ENCODE measurements around the gene EYS.
"Not testable (repeated sequence)": the region's sequence is repeated elsewhere in the genome, so short reads cannot be mapped to it uniquely, and the experiment has no call there.

The EYS gene

DNA sequence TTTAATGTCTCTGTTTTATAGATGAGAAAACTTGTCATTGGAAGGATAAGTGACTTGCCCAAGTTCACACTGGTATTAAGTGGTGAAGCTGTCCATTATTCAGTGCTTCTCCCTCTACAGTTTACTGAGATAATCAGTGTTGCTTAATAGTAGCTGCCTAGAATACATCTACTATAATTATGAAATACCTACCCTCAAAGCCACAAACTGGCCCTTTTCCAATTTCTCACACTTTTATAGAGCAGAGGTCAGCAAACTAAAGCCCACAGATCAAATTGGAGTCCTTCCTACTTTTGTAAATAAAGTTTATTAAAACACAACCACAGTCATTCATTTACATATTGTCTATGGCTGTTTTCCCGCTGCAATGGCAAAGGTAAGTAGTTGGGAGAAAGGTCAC lies 73.5 kb downstream of the EYS start:
- DNase-seq (ENCODE audit: low read depth): no peak

GRCh38 chr6:65631711-65632110 lies 75.3 kb downstream of the EYS start:
- no peak for DNase-seq (ENCODE audit: low read depth)

GRCh38 chr6:65627434-65627999 lies 79.5 kb downstream of the EYS start:
- DNase-seq (ENCODE audit: low read depth): not testable (repeated sequence)

GRCh38 chr6:65627015-65627414 lies 80.0 kb downstream of the EYS start:
- no peak for DNase-seq (ENCODE audit: low read depth)

GRCh38 chr6:65623566-65623965 lies 83.5 kb downstream of the EYS start:
- no peak for DNase-seq (ENCODE audit: low read depth)

- DNase-seq (ENCODE audit: low read depth): no peak
These were observed 96.3 kb downstream of the EYS start for GRCh38 chr6:65610746-65611145.

DNA sequence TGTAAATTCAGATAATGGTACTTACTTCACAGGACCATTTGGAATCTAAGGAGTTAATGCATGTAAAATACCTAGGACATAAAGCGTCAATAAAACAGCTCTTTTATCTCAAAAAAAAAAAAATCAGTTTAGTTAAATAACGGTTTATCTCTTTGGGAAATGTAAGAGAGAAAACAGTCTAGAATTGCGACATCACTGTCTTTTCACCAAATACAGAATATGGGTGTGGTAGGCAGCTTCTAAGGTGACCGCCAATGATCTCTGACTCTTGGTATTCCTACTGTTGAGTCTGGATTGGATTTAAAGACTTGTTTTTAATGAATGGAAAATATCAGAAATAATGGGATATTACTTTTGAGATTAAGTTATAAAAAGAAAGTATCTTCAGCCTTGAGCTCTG lies 111.5 kb downstream of the EYS start:
- no peak for DNase-seq (ENCODE audit: low read depth)

DNA sequence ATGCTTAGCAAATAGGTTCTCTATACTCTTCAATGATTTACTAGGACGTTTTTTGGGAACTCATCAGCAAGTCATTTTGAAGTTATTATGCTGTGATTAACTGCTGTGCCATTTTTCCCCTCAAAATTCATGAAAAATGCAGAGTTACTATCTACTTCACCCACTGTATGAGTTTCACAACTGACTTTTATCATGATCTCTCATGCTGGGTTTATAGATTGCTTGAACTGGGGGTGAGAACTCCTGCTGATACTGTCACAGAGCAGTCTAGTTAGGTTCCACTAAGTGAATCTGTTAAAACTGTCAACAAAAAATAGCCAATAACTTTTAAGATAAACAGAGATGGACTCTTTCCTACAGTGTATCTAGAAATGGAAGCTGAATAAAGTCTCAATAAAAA lies 136.7 kb downstream of the EYS start:
- DNase-seq (ENCODE audit: low read depth): no peak

- DNase-seq (ENCODE audit: low read depth): no peak
These were observed 137.5 kb downstream of the EYS start for GRCh38 chr6:65569505-65569904.

- DNase-seq (ENCODE audit: low read depth): not testable (repeated sequence)
These were observed 138.0 kb downstream of the EYS start for GRCh38 chr6:65569056-65569455.

- no peak for DNase-seq (ENCODE audit: low read depth)
These were observed 140.9 kb downstream of the EYS start for GRCh38 chr6:65566117-65566516.

DNA sequence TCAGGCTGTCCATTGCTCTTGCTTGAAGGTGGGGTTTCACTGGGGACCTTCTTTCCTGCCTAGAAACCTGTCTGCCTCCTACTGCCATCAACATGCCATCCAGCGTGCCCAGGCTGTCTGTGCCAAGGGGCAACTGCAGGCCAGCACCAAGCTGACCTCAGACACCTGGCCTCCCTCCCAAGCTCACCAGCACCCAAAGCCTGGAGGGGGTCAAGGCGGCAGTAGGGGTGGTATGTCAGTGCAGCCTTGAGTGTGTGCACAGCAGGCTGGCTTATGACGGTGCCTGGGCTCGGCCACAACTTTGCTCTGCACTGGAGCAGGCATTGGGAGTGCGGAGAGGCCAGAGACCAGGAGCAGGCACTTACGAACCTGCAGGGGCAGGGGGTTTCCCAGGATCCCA lies 149.0 kb downstream of the EYS start:
- DNase-seq (ENCODE audit: low read depth): no peak

- DNase-seq (ENCODE audit: low read depth): no peak
These were observed 149.8 kb downstream of the EYS start for GRCh38 chr6:65557224-65557623.

GRCh38 chr6:65546894-65547293 lies 160.1 kb downstream of the EYS start:
- no peak for DNase-seq (ENCODE audit: low read depth)

GRCh38 chr6:65545920-65546319 lies 161.1 kb downstream of the EYS start:
- no peak for DNase-seq (ENCODE audit: low read depth)

GRCh38 chr6:65538644-65539043 lies 168.4 kb downstream of the EYS start:
- DNase-seq (ENCODE audit: low read depth): no peak

DNA sequence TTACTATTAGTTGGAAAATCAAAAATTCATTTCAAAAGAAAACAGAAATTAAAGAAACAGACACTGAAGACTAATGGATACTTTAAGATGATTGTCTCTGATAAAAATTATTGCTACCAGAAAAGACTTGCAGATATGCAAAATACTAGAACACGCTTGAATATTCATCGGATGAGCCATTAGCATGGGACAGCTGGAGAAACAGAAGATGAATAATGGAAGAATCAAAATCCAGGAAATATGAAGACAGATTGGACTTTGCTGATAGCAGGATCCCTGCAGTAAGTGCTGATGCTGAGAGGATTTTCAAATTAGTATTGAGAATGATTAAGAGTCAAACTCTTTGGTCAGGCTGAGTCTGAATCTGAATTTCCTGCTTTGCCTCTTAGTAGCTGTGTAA lies 169.4 kb downstream of the EYS start:
- DNase-seq (ENCODE audit: low read depth): no peak

- DNase-seq (ENCODE audit: low read depth): no peak
These were observed 175.5 kb downstream of the EYS start for GRCh38 chr6:65531533-65531932.

DNA sequence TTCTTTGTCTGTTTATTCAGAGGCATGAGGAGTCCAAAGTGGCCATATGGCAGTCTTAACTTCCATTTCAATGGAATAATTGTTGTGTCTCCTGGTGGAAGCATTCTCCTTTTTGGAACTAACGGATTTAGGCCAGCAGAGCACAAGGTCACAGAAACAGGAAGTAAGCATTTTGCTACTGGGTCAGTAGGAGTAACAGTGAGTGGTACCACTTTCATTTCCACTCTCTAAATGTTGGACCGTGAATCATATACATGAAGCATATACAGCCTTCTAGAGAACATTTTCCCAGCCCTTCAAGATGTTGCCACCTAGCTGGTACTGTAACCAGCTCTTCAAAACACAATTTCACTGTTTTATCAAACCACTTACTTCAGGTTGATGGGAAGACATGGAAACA lies 182.8 kb downstream of the EYS start:
- DNase-seq (ENCODE audit: low read depth): no peak

DNA sequence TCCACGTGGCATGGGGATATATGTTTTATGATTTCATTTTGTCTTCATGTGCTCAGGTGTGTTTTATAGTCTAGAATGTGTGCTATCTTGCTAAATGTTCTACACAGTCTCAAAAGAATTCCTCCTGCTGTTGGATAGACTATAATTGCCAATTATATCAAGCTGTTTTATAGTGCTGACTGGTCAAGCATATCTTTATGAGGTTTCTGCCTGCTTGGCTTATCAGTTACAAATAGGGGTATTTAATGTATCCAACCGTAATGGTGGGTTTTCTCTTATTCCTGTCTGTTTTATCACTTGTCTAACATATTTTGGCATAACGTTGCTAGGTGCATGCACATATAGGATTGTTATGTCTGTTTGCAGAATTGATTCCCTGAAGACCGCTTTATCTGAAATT lies 201.3 kb downstream of the EYS start:
- no peak for DNase-seq (ENCODE audit: low read depth)

- no peak for DNase-seq (ENCODE audit: low read depth)
These were observed 206.0 kb downstream of the EYS start for GRCh38 chr6:65501045-65501444.

- DNase-seq (ENCODE audit: low read depth): not testable (repeated sequence)
These were observed 223.4 kb downstream of the EYS start for GRCh38 chr6:65483652-65484051.

GRCh38 chr6:65469650-65470049 lies 237.4 kb downstream of the EYS start:
- no peak for DNase-seq (ENCODE audit: low read depth)

- DNase-seq (ENCODE audit: low read depth): no peak
These were observed 238.7 kb downstream of the EYS start for GRCh38 chr6:65468307-65468706.

- no peak for DNase-seq (ENCODE audit: low read depth)
These were observed 245.9 kb downstream of the EYS start for GRCh38 chr6:65461121-65461520.

Measured in stimulated activated CD8-positive, alpha-beta memory T cell treated with anti-CD3 and anti-CD28 coated beads, Interleukin-4, amount 100 ng/mL, for 24 hours (primary cell).